Thoracic aorta (tissue), 2 donors: ENCODE results near the gene DISC1. TPM values are rescaled to one million over a fixed set of nuclear protein-coding genes. Genes with fewer than 3 reads are reported as not detected.

Experiments used
- ATAC-seq: fragments of 150-250 bp; one replicate; pipeline ENCODE4 v1.8.0; 2017; ENCODE audit warnings: low read depth; ENCODE audit not compliant: insufficient number of reproducible peaks, low FRiP score
- DNase-seq: peaks from one replicate; pipeline ENCODE4 v3.0.0-alpha.2; 2020; ENCODE audit warnings: low spot score
- H3K27ac ChIP-seq, 2 donors: fragments of 200-600 bp; sonication (generic); 1 replicate in 1 of 2; 2 replicates in 1 of 2; pipeline ENCODE4 v1.5.1; 2016; ENCODE audit warnings: mild to moderate bottlenecking in 2 of 2, moderate library complexity in 2 of 2
- H3K27me3 ChIP-seq: fragments of 200-600 bp; sonication (generic); replicated peaks from 2 replicates; pipeline ENCODE4 v1.6.0; 2016; ENCODE audit warnings: mild to moderate bottlenecking; ENCODE audit not compliant: insufficient read depth
- H3K36me3 ChIP-seq: fragments of 200-600 bp; sonication (generic); one replicate; pipeline ENCODE4 v1.5.1; 2016
- H3K4me1 ChIP-seq, 2 donors: fragments of 200-600 bp; sonication (generic); 1 replicate in 1 of 2; 2 replicates in 1 of 2; pipeline versions ENCODE4 v1.5.1 to v1.6.0; 2016; ENCODE audit warnings: low read depth in 2 of 2, mild to moderate bottlenecking in 1 of 2; ENCODE audit not compliant: control insufficient read depth in 1 of 2
- H3K4me3 ChIP-seq: fragments of 200-600 bp; sonication (generic); 2 replicates; pipeline ENCODE4 v1.5.1; 2016; ENCODE audit warnings: mild to moderate bottlenecking
- H3K9me3 ChIP-seq: fragments of 200-600 bp; sonication (generic); 2 replicates; pipeline ENCODE4 v1.5.1; 2016
- total RNA-seq, 2 donors: library from RNA; depleted of rRNA; stranded (reverse); fragments of >200 nt; gene quantifications; one replicate each; pipeline versions ENCODE4 v1.1.0 to v1.2.3, GENCODE V29; 2016
- TF ChIP-seq, protein P1 (sequence below): fragments of 200-600 bp; sonication (generic); IDR thresholded peaks from one replicate; pipeline ENCODE4 v1.5.1; 2019; ENCODE audit warnings: antibody characterized with exemption

Gene DISC1
- total RNA-seq, 2 donors from 2014 or later: 13.1 to 26.9 TPM

DNA sequence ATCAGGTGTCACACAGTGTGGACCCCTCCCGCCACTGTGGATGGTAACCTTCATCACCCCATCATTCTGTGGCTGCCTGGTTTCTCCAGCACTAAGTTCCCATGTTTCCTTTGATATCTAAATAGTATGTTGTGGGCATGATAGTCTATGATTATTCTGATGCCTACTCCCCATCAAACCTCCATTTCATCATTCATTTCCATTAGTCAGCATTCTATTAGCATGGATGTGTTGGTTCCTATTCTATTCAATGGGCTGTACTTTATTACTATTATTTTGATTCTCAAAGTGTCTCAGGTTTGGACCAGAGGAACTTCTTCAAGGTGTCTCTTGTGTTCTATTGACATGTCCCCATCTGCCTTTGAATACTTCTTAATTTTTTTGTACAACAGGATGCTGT, 112.0 kb downstream of the DISC1 start:
- Histone ChIP-seq H3K4me3 (no peak overlapping the region), H3K27ac (no peak overlapping the region), H3K36me3 (no peaks in the 10 kb centered on the region), H3K27me3 (no peaks in the 10 kb centered on the region), H3K9me3 (no peaks in the 10 kb centered on the region), H3K4me1 (no peaks in the 10 kb centered on the region)
- TF ChIP-seq, protein P1, sequence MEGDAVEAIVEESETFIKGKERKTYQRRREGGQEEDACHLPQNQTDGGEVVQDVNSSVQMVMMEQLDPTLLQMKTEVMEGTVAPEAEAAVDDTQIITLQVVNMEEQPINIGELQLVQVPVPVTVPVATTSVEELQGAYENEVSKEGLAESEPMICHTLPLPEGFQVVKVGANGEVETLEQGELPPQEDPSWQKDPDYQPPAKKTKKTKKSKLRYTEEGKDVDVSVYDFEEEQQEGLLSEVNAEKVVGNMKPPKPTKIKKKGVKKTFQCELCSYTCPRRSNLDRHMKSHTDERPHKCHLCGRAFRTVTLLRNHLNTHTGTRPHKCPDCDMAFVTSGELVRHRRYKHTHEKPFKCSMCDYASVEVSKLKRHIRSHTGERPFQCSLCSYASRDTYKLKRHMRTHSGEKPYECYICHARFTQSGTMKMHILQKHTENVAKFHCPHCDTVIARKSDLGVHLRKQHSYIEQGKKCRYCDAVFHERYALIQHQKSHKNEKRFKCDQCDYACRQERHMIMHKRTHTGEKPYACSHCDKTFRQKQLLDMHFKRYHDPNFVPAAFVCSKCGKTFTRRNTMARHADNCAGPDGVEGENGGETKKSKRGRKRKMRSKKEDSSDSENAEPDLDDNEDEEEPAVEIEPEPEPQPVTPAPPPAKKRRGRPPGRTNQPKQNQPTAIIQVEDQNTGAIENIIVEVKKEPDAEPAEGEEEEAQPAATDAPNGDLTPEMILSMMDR: no peak
- DNase-seq: no peak
- ATAC-seq: no peak

- H3K27ac ChIP-seq: no peak overlapping the region
- no peaks in the 10 kb centered on the region for H3K4me1 ChIP-seq
- no peaks in the 10 kb centered on the region for H3K9me3 ChIP-seq
- DNase-seq (no peak), ATAC-seq (no peak)
- H3K4me3 ChIP-seq: no peak overlapping the region
- H3K36me3 ChIP-seq: no peaks in the 10 kb centered on the region
- TF ChIP-seq, protein P1: no peak
- H3K27me3 ChIP-seq: no peaks in the 10 kb centered on the region
Observed at GRCh38 chr1:231743966-231744365, 117.4 kb downstream of the DISC1 start.

- no peak overlapping the region for H3K27ac ChIP-seq
- H3K36me3 ChIP-seq: no peaks in the 10 kb centered on the region
- ATAC-seq (no peak), DNase-seq (no peak)
- H3K9me3 ChIP-seq: no peaks in the 10 kb centered on the region
- TF ChIP-seq, protein P1: no peak
- H3K4me3 ChIP-seq: no peak overlapping the region
- no peaks in the 10 kb centered on the region for H3K27me3 ChIP-seq
- H3K4me1 ChIP-seq: no peaks in the 10 kb centered on the region
Observed at GRCh38 chr1:231748760-231749415, 122.3 kb downstream of the DISC1 start.

GRCh38 chr1:231750296-231750695, 123.7 kb downstream of the DISC1 start:
- no peaks in the 10 kb centered on the region for H3K4me1 ChIP-seq
- H3K27ac ChIP-seq: no peak overlapping the region
- no peaks in the 10 kb centered on the region for H3K9me3 ChIP-seq
- ATAC-seq (no peak), DNase-seq (no peak)
- TF ChIP-seq, protein P1: no peak
- no peaks in the 10 kb centered on the region for H3K36me3 ChIP-seq
- no peak overlapping the region for H3K4me3 ChIP-seq
- no peaks in the 10 kb centered on the region for H3K27me3 ChIP-seq

GRCh38 chr1:231750818-231751362, 124.3 kb downstream of the DISC1 start:
- TF ChIP-seq, protein P1: no peak
- Histone ChIP-seq H3K9me3 (no peaks in the 10 kb centered on the region), H3K27ac (no peak overlapping the region), H3K36me3 (no peaks in the 10 kb centered on the region), H3K27me3 (no peaks in the 10 kb centered on the region), H3K4me3 (no peak overlapping the region), H3K4me1 (no peaks in the 10 kb centered on the region)
- DNase-seq: no peak
- ATAC-seq: no peak
